Measurements from ENCODE around the gene CDK17. TPM values are rescaled to one million over a fixed set of nuclear protein-coding genes. Genes with fewer than 3 reads are reported as not detected.
A peak's percentile ranks its signal among the peaks of the same experiment; 100 is the strongest.
"Not testable (repeated sequence)": the region's sequence is repeated elsewhere in the genome, so short reads cannot be mapped to it uniquely, and the experiment has no call there.

CDK17 gene
- total RNA-seq, 1 donor from 2014 or later = 8.2 TPM

DNA sequence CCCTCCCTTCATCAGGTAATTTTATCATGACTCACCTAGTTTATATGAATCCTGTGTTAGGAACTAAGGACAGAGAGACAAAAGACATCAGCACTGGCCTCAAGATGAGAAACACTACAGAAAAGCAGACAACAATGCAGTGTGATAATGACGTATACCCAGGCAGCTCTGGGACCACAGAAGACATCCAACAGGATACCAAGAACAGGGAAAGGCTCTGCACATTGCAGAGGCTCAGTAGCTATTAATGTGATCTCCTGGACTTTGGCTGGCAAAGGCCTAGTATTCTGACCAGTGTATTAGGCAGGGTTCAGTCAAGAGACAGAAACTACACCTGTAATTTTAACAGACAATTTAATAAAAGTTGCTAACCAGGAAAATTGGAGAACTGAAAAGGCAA lies 39.7 kb downstream of the CDK17 start:
- ATAC-seq = peak; percentile 74
- DNase-seq (ENCODE audit: low spot score) = no peak

DNA sequence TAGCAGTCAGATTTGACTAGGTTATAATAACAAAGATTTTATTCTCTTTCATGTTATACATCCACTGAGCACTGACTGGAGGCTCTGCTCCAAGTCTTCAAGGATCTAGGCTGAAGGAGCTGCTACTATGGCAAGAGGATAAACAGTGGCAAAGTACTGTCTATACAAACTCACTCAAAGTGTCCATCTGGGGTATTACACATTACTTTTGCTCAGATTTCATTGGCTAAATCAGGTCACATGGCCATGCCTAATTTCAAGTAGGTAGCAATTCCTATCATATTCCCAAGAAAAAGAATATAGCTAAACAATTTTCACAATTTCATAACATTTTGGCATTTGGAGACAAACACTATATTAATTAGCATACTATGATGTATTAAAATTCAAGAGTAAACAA lies 40.9 kb downstream of the CDK17 start:
- DNase-seq (ENCODE audit: low spot score) (no peak), ATAC-seq (no peak)

DNA sequence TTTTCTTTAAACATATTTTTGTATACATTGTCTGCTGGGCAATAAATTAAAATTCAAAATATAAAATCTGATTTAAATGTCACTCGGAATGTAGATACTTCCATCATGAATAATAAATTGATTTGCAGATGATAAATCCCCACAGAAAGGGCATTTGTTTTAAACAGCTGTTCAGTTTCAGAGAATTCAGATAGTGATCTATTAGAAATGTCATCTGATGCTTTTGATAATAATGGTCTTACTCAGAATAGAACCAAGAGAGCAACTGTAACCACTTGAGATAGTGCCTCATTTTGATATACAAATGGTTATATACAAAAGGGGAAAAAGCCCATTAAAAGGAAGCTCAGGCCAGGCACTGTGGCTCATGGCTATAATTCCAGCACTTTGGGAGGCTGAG lies 43.4 kb downstream of the CDK17 start:
- DNase-seq (ENCODE audit: low spot score) = no peak

DNA sequence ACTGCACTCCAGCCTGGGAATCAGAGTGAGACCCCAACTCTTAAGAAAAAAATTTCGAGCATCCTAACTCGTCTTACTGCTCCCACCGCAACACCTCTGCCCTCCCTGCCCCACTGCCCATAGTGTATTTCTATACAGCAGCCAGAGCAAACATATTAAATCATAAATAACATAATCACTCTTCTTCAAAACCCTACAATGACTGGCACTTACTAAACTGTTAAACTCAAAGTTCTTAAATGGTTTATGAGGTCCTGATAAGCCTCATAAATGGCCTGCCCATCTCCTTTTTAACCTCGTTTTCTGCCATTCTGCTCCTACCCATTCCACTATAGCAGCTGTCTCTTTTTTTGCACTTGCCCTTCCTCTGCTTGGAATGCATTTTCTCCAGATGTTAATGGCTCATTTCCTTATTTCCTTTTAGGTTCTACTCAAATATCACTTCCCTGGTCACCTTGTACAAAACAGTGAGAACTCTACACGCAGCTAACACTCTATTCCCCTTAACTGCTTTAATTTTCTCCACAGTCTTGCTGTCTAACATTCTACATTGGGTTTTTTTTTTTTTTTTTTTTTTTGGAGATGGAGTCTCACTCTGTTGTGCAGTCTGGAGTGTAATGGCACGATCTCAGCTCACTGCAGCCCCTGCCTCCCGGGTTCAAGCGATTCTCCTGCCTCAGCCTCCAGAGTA lies 45.2 kb downstream of the CDK17 start:
- ATAC-seq = no peak
- DNase-seq (ENCODE audit: low spot score) = no peak

More for the DNA sequence above, 43.4 kb downstream of the CDK17 start:
- no peak for ATAC-seq

DNA sequence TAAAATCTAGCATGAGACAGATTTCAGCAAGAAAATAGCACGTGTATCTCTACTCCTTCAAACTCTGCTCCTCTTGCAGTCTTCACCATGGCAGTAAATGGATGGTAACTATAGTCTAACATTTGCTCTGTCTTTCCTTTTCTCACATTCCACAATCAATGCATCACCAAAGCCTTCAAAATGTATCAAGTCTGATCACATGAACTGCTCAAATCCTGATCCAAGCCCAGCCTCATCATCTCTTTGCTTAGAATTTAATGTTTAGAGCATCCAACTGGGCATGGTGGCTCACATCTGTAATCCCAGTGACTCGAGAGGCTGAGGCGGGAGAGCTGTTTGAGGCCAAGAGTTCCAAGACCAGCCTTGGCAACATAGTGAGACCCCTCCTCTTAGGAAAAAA lies 45.9 kb downstream of the CDK17 start:
- no peak for ATAC-seq

DNA sequence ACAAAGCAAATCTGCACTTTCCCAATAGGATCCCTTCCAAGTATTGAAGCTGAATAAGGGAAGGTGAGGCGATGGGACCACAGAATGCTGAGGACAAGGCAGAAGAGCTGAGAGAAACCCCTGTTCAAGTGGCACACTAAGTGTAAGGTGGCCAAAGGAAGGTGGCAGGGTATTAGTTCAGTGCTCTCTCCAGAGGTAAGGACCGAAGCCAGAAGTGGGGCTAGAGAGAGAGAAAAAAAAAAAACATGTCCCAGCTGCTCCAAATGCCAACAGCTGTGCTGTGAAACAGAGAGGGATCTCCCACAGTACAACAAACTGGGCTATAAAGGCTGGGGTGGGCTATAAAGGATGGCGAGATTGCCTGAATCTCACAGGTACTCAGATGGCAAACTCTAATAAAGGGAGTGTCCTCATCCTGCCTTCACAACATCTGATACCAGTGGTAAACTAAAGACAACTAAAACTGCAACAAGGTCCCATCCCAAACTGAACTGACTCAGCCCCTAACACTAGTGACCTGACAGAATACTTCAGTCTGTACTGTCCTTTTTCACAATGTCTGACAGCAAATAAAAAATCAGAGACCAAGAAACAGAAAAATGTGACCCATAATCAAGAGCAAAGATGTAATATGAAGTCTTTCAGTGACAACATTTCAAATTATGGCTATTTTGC lies 47.9 kb downstream of the CDK17 start:
- DNase-seq (ENCODE audit: low spot score) (no peak), ATAC-seq (peak; percentile 23)

More for the DNA sequence above, 45.9 kb downstream of the CDK17 start:
- no peak for DNase-seq (ENCODE audit: low spot score)

DNA sequence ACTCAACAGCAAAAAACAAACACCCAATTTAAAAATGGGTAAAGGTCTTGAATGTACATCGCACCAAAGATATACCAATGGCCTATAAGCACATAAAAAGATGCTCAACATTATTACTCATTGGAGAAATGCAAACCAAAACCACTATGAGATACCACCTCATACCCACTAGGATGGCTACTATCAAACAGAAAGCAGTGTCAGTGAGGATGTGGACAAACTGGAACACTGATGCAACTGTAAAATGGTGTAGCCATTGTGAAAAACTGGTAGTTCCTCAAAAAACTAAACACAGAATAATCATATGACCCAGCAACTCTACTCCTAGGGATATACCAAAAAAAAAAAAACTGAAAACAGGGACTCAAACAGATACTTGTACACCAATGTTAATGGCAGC lies 49.3 kb downstream of the CDK17 start:
- ATAC-seq = no peak
- DNase-seq (ENCODE audit: low spot score) = no peak

DNA sequence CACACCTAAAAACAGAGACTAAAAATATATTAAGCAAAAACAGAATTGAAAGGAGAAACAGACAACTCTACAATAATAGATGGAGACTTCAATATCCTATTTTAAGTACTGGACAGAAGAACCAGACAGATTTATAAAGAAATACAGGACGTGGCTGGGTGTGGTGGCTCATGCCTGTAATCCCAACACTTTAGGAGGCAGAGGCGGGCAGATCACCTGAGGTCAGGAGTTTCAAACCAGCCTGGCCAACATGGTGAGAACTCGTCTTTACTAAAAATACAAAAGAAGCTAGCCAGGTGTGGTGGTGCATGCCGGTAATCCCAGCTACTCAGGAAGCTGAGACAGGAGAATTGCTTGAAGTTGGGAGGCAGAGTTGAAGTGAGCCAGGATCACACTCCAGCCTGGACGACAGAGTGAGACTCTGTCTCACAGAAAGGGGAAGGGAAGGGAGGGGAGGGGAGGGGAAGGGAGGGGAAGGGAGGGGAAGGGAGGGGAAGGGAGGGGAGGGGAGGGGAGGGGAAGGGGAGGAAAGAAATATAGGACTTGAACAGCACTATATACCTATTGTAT lies 53.0 kb downstream of the CDK17 start:
- no peak for DNase-seq (ENCODE audit: low spot score)
- ATAC-seq = peak; percentile 69

DNA sequence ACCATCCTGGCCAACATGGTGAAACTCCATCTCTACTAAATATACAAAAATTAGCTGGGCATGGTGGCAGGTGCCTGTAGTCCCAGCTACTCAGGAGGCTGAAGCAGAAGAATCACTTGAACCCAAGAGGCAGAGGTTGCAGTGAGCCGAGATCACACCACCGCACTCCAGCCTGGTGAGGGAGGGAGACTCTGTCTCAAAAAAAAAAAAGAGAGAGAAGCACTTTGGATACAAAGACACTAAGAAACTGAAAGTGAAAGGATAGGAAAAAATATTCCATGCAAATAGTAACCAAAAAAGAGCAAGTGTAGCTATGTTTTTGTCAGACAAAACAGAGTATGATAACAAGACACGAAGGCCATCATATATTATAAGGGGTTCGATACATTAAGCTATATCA lies 53.5 kb downstream of the CDK17 start:
- DNase-seq (ENCODE audit: low spot score) = not testable (repeated sequence)
- ATAC-seq = peak; percentile 86

DNA sequence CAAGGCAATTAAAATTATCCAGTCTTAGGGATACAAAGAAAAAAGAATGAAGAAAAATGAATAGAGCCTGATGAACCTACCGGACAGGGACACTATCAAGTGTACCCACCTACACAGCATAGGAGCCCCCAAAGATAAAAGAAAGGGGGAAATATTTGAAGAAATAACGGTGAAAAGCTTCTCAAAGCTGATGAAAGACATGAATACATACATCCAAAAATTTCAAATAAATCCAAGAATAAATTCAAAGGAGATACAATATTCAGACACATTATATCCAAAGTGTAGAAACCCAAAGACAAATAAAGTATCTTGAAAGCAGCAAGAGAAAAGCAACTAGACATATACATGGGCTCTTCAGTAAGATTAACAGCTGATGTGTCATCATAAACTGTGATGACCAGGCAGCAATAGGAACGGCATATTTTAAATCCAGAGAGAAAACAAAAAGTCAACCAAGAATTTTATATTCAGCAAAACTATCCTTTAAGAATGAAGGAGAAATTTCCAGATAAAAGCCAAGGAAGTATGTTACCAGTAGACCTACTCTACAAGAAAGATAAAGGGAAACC lies 56.0 kb downstream of the CDK17 start:
- no peak for DNase-seq (ENCODE audit: low spot score)
- ATAC-seq = no peak

DNA sequence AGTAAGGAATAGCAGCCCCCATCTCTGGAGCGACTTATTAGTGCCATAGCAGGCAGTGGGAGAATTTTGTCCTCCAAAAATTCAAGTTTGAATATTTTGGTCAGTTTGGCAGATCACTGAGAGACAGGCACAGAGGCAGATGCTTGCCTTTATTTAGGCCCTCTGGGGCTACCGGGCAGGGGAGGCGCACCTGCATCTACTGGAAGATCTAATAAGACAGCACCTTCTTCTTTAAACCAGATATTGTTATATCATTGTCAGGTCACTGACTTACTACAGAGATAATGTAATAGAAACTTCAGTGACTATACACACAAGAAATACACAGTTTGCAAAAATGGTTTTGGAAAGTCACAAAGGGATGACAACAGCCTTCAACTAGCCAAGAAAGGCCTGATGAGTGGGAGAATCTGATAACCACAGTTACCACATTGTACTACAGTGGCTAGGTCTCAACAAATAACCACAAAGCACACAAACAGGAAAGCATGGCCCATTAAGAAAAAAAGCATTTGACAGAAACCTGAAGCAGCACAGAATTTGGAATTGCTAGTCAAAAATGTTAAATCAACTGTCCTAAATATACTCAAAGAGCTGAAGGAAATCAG lies 56.8 kb downstream of the CDK17 start:
- no peak for ATAC-seq

DNA sequence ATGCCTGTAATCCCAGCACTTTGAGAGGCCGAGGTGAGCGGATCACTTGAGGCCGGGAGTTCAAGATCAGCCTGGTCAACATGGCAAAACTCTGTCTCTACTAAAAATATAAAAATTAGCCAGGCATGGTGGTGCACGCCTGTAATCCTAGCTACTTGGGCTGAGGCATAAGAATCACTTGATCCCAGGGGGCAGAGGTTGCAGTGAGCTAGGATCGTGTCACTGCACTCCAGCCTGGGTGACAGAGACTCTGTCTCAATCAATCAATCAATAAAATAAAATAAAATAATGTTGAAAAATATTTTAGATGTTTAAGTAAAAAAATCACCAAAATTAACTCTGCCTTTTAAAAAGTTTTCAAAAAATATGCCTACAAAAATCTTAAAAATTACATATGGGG lies 60.6 kb downstream of the CDK17 start:
- DNase-seq (ENCODE audit: low spot score) = not testable (repeated sequence)
- ATAC-seq = peak; percentile 11

More for the DNA sequence above, 56.8 kb downstream of the CDK17 start:
- no peak for DNase-seq (ENCODE audit: low spot score)

DNA sequence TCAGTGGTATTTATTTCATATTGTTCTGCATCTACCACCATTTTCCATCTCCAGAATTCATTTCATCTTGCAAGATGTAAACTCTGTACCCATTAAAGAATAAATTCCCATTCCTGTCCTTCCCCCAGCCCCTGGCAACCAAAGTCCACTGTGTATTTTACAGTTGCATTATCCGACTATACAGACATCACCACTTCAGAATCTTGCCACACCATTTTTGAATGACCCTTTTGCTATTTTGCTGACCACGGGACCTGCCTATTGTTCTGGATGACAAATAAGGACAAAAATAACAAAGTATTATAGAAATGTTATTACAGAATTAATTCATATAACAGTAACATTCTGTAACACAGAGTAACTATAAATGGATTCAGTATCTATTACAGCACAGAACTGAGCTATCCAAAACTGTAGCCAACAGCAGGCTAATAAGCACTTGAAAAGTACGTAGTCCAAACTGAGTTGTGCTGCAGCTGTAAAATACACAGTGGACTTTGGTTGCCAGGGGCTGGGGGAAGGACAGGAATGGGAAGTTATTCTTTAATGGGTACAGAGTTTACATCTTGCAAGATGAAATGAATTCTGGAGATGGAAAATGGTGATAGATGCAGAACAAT lies 61.3 kb downstream of the CDK17 start:
- peak; percentile 98 for ATAC-seq
- peak; percentile 58 for DNase-seq (ENCODE audit: low spot score)

DNA sequence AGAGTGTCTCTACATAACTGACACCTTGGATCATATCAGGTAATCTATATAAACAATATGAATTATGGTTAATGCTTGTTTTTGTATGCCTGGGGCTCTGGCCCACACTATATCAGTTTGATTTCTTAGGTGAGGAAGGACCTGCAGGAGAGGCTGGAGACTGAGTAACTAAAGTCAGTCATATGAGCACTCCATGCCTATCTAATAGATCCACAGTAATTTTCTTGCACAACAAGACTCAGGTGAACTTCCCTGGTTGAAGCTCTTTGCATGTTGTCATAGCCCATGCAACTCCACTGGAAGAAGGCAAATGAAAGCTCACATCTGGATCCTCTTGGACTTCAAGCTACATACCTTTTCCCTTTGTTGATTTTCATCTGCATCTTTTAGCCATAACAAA lies 62.3 kb downstream of the CDK17 start:
- no peak for ATAC-seq
- DNase-seq (ENCODE audit: low spot score) = no peak

DNA sequence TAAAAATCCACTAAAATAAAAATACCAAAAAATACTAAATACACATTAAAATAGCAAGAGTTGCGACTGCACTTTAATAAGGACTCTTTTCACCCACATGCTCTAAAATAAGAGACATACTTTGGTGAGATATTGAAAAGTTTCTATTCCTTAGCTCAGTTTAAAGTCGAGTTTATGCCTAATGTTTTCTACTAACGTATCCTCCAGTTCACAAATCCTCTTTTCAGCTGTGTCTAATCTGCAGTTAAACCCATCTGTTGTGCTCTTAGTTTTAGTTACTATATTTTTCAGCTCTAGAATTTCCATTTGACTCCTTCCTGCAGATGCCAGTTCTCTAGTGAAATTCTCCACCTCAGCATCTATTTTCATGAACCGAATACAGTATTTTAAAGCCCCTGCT lies 63.8 kb downstream of the CDK17 start:
- no peak for DNase-seq (ENCODE audit: low spot score)
- ATAC-seq = no peak

DNA sequence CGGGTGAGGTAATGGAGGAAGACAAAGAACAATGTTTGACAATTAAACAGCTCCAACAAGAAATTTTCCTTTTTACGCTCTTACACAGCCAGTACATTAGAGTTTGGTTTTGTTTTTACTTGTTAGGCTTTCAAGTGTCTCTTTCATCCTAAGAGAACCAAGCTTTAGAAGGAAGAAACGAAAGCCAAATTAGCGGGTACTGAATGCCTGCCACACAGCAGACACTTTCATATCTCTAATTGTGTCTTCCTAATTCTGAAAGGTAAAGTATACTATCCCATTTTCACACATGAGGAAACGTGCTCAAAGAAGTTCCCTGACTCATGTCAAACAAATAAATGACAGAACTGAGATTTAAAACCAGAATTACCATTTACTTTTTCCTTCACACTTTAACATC lies 65.0 kb downstream of the CDK17 start:
- ATAC-seq (no peak), DNase-seq (ENCODE audit: low spot score) (no peak)

DNA sequence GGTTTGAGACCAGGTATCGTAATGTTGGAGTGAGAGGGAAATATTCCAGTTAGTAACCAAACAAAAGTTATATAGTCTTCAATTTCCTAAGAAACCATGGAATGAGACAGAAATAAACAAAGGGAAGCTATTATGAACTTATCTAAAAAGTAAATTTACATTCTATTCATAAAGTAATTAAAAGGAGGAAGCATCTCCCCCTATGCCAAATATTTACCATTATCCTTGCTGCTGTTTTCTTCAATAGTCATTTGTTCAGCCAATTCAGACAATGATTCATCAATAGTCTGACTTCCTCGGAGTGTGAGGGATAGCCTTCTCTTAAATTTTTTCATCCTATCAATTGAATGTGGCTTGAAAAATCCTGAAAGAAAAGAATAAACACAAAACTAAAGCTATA lies 65.7 kb downstream of the CDK17 start:
- no peak for ATAC-seq

DNA sequence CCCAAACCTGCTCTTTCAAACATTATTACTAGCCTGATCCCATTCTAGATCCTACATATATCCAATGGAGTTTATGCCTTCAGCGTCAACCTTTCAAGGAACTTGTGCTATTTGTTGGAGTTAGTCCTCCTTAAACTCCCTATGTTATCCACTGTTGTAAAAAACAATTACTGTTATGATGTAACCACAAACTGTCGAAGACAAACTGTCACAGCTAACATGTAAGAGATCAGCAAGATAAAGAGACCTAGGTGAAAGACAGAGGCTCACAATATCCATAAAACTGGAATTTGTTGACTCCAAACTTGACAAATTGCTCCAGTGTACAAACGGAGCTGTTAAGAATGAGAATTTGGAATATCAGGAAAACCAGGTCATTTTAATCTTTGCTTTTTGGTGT lies 70.7 kb downstream of the CDK17 start:
- DNase-seq (ENCODE audit: low spot score) (no peak), ATAC-seq (no peak)

More for the DNA sequence above, 65.7 kb downstream of the CDK17 start:
- no peak for DNase-seq (ENCODE audit: low spot score)

DNA sequence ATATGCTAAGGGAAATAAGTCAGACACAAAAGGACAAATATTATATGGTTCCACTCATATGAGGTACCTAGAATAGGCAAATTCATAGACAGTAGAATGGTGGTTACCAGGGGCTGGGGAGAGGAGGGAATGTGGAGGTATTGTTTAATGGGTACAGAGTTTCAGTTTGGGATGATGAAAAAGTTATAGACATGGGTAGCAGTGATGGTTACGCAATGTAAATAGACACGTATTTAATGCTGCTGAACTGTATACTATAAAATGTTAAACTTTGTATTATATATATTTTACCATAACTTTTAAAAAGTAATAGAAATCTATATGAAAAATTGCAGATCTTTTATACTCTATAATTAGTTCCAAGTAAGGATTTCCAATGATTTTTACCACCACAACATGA lies 71.2 kb downstream of the CDK17 start:
- DNase-seq (ENCODE audit: low spot score) (no peak), ATAC-seq (no peak)

DNA sequence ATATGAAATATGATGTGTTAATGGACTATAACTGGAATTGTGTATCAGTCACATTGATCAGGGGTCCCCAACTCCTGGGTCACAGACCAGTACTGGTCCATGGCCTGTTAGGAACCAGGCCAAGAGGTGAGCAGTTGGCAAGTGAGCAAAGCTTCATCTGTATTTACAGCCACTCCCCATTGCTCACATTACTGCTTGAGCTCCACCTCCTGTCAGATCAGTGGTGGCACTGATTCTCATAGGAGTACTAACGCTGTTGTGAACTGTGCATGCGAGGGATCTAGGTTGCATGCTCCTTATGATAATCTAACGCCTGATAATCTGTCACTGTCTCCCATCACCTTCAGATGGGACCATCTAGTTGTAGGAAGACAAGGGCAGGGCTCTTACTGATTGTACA lies 72.3 kb downstream of the CDK17 start:
- ATAC-seq (no peak), DNase-seq (ENCODE audit: low spot score) (no peak)

DNA sequence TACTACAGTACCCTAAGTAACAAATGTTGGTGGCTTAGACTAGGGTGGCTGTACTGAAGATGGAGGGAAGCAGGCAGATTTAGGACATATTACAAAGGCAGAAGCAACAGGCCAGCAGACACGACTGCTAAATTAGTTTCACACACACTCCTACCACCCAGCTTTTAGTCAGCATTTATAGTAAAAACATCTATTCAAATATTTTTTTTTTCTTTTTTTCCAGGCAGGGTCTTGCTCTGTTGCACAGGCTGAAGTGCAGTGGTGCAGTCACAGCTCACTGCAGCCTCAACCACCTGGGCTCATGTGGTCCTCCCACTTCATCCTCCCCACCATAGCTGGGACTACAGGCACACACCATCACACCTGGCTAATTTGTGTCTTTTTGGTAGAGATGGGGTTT lies 72.9 kb downstream of the CDK17 start:
- ATAC-seq (no peak), DNase-seq (ENCODE audit: low spot score) (no peak)

All from left lobe of liver (tissue), 2 donors.